Superior temporal gyrus (tissue), 1 donor: ENCODE data around the gene PROZ.

Source experiments
- DNase-seq: peaks from one replicate; pipeline ENCODE4 v3.0.0-alpha.2; 2016; ENCODE audit errors: extremely low spot score

PROZ gene

DNA sequence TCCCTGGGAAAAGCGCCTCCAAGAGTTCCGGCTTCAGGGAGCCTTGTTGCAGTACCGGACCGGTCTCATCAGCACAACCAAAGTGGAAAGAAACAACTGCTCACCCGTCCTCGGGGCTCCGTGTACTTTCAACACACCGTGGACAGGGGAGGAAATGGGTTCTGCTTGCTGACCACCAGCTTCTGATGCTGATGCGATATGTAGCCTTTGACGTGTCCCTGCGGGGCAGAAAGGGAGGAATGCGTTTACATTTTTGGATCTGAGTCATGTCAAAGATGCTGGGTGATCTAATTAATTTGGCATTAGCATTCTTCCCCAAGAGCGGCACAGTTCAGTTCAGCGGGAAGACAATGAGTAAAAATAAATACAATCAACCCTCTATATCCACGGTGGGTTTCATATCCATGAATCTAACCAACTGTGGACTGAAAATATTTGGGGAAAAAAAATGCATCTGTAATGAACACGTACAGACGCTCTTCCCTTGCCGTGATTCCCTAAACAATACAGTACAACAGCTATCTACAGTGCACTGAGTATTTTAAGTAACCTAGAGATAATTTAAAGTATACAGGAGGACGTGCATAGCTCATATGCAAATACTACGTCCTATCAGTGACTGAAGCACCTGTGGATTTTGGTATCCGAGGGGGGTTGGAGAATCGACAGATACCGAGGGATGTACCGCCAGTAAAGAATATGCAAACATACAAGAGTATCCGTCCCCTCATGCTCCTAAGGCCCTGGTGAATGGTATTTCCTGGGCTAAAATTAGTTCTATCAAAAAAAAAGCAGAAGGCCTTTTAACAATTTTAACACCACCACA is 19.8 kb downstream of the PROZ start:
- no peak for DNase-seq

DNA sequence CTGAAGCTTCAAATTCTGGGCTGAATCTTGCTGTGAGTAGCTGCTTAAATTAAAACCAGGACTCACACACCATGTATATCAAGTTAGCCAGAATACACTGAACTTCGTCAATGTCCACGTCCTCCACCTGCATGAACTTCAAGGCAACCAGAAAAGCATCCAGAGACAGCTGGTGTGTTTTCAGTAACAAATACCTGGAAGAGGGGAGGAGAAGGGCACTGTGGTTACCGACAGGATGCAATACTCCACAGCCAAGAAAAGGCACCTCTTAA is 20.4 kb downstream of the PROZ start:
- DNase-seq = no peak

DNA sequence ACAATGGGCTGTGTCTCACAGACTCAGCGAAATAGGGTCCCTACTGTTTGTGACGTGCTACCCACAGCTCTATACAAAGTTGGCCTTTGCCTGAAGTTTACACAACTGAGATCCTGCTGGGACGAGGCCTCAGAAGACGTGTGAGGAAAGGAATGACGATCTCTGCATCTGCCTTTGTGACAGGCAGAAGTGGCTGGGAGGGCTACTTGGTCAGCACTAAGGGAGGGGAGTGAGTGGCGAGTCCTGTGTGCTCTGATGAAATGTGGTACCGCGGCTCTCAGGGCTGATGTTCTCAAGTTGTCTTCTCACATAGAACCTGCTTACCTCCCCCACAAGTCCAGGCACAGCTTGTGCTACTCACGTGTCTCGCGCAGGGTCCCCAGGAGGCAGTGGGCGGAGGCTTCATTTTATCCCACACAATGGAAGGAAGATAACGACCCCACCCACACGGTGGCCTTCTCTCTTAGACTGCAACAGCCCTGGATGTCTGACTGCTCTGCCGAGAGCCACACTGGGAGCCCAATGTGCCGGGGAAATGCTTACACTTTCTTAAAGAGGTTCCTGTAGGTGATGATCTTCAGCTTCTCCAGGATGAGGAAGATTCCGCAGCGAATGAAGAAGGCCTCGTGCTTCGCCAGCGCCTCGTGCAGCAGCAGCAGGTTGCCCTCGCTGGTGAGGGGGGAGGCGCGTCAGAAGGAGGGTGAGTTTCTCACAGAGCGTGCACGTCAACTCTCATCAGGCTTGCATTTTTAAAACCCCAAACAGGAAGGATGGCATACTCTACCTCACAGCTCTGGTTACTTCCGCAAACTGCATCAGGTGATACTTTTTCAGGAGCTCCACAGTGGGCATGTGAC is 21.2 kb downstream of the PROZ start:
- no peak for DNase-seq

DNA sequence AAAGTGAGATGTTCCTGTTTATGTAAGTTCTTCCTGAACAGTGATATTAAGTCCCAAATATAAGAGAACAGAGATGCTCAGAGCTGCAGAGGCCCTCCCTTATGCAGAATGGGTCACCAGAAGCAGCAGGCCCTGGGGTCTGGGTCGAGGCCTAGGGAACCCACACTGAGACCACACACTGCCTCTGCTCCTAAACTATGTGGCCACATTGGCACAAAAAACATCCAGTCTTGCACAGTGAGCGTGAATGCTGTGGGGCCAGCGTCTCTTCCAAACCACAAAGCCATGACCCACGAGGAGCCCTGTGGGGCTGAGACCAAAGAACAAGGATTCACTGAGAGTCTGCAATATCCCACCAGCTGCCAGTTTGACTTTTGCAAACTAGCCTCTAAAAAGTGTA is 23.6 kb downstream of the PROZ start:
- DNase-seq = no peak

DNA sequence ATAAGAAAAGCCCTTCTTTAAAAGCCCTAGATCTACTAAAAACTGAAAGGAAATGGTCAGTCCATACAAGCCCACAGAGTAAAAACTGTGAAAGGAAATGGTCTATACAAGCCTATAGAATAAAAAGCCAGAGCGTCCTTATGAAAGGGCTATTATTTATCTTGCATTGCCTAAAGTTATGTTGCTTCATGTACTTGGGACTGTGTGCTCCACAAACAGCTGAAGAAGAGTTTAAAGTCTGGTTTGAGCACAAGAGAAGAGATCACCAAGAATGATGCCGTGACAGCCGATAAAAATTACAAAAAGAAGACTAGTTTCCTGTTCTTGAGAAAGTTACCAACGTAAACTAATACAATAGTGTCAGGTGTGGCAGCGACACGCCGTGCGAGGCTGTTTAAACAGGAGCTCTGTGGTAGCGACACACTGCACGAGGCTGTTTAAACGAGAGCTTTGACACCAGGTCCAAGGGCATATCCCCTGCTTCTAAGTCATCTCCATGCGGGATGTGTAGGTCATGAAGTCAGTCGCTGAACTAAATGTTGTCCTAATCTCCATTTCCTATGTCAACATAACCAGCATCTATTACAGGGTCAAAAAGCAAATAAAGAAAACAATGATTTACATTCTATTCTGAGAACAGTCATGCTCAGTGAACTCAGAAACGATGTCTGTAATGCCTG is 25.1 kb downstream of the PROZ start:
- DNase-seq = peak; percentile 35

DNA sequence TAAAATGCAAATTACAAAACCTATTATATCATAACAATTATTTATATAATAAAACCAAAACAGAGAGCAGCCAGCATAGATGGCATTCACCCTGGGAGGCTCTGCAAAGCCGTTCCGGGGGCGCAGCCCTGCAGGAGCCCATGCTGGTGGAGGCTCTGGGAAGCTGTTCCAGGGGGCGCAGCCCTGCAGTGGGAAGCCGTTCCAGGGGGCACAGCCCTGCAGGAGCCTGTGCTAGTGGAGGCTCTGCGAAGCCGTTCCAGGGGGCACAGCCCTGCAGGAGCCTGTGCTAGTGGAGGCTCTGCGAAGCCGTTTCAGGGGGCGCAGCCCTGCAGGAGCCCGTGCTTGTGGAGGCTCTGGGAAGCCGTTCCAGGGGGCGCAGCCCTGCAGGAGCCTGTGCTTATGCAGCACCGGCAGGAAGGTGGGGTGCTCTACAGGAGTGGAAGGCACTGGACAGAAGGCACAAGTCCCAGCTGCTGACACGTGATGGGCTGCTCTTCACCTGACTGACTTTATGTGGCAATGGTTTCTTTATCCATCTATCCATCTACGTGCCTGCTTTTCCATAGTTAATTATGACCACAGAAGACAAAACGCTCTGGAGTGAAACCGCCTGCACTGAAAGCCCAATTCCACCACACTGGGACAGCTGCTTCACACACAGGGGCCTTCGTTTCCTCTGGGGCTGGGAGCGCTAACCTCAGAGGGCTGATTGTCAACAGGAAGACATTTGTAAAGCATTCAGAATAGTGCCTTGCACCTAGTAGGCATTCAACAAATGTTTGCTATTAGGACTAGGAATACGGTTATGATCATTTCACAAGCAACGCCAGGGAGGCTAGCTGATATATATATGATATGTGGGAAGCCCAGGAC is 26.4 kb downstream of the PROZ start:
- DNase-seq = no peak

DNA sequence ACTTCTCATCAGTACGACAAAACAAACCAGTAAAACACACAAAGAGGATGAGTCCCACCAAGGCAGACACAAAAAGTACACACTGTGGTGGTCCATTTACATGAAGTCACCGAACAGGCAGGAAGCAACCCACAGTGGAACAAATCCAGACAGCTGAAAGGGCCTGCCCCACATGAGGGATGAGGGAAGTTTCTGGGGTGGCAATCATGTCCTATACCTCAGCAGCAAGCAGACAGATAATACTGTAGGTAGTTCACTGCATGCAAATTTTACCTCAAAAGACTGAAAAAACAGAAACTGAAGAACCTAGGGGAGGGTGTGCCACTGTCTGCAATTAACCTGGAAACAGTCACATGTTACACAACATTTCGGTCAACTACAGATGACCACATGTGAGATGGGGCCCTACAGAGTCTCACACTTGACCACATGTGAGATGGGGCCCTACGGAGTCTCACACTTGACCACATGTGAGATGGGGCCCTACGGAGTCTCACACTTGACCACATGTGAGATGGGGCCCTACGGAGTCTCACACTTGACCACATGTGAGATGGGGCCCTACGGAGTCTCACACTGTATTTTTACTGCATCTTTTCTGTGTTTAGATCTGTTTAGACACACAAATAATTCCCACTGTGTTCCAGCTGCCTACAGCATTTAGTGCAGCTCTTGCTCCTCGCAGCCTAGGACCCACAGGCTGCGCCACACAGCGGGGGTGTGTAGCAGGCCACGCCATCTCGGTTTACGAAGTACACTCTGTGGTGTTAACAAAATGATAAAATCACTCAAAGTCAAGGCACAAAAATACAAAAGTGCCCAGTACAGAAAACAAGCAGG is 27.8 kb downstream of the PROZ start:
- no peak for DNase-seq

DNA sequence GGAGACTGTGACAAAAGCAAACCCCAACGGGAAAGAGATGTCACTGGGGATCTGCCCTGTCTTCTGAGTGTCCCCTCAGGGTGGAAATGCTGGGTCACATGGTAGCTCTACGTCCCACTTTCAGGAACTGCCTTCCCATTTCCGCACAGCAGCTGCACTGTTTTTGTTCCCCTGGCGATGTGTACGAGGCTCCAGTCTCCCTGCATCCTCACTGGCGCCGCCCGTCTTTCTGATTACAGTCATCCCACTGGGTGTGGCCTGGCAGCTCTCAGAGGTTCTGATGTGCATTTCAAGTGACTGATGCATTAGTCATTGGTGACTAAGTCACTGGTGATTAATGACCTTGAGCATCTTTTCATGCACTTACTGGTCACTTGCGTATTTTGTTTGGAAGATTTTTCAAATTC is 28.8 kb downstream of the PROZ start:
- peak; percentile 74 for DNase-seq

DNA sequence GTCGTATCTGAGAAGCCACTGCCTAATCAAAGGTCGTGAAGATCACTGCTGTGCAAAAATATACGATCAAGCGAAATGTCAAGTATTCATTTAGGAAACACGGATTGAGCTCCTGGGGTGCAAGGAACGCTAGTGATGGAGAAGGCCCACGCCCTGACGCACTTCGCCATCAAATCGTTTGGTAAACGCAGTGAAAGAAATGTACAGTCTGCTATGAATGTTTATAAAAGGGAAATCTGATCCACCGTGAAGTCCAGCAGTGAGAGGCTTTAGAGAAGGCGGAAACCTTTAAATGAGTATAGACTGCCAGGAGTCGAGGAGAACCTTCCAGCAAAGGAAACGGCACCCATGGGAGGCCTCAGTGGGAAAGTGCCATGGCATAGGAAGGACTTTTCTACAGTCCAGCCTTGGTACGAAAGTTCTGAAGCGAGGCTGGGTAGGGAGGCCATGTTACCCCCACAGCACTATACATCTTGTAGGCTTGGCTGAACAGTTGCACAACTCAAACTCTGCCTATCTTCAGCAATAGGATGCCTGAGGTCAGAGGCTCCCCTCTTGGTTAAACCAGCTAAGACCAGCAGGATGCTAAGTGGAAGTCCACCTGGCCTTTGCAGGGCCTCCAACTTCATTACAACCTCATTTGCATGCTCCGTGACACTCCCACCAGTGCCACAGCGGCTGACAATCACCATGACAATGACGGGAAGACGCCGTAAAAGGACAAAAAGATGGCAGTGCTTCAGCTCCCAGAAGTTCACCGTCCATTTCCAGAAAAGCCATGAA is 29.6 kb downstream of the PROZ start:
- DNase-seq = no peak

DNA sequence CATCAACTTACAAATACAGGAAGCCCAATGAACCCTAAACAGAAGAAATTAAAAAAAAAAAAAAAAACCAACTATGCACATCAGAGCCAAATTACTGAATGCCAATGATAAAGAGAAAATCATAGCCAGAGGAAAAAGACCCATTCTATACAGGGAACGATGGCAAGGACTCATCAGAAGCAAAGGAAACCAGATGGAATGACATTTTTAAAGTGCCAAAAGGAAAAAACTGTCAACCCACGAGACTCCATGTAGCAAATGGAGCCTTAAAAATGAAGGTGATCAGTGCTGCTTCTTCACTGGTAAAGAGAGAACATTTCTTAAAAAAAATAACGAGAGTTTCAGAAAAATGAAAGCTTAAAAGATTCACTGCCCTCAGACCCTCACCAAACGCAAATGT is 31.7 kb downstream of the PROZ start:
- DNase-seq = no peak

DNA sequence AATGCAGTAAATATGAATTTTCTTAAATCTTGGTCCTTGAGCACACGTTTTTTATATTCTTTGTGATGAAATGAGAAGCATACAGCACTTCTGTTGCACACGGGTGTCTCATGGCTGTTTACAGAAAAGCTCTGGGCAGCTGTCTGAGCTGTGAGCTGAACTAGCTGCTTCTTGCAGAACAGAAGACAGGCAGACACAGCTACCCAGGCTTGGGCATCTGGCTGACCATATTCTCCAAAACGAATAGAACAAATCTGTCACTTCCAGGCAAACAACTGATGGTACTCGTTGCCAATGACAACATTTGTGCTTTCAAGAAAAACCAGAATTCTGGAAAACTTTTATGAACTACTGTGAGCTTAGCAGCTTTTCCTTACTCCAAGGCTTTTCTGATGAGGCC is 33.8 kb downstream of the PROZ start:
- DNase-seq = peak; percentile 45

DNA sequence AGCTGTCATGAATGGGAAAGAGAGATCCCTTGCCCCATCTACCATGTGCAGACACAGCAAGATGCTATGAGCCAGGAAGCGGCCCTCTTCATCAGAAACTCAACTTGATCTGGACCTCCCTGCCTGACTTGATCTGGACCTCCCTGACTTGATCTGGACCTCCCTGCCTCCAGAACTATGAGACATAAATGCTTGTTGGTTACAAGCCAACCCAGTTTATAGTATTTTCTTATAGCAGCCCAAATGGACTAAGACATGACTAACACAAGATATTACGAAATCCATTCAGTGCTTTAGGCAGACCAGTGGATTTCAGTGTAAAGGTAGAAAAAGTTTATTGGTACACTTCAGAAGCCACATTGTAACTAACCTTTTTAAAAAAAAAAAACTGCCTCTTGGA is 34.5 kb downstream of the PROZ start:
- no peak for DNase-seq

DNA sequence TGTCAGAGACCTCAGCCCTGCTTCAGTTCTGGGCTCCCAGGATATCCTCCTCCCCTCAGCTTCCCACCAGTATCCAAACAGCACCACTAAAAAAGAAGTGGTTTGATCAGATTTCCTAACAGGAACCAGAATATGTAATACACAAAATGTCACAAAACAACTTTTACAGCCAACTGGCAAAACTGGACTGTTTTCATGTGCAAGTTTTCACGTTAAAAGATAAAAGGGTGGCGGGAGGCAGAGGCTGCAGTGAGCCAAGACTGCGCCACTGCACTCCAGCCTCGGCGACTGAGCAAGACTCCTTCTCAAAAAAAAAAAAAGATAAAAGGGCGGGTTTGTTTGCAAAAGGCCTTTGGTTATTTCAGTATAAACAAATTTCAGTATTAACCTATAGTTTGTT is 36.9 kb downstream of the PROZ start:
- no peak for DNase-seq

DNA sequence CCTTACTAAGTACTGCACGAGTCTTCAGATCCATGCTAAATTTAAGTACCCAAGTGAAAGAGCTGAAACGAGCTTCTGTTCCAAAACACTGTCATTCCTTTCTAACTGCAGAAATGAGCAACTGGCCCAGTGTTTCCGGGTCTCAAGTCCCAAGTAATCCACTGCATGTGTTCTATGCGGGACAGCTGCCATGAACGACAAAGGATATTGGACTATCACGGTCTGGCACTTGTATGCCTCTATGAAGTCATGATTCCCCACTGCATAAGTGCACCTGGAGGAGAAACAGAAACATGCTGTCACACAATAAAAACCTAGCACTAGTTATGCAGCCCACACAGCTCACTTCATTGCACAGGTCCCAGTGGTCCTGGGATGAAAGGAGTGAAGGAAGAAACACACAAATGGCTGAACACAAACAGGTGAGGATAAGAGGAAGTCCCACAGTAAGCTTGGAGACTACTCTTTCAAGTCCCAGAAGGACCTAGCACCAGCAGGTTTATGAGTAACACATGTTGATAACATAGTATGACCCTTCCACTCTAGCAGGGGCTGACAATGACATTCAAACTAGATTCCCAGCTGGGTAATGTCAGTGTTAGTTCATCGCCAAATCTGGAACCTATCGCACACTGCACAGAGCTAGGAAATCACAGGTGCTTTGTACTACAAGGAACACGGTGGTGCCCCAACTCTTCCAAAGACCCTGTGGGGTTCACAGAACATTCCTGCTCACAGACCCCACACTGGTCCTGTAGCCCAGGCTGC is 38.7 kb downstream of the PROZ start:
- no peak for DNase-seq

DNA sequence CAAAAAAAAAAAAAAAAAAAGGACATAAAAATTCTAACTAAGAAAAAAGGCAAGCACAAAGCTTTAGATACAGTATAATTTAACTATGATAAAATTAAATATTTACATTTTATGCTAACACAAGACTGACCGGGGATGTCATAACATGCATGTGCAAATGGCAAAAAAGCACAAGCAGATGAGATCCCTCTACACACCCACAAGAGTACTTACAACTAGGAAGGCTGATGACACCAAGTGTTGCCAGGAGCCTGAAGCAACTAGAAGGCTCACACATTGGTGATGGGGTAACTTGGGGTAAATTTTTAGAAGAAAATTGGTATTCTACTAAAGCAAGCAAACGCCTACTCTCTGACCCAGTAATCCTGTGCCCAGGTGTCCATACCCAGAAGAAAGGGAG is 43.4 kb downstream of the PROZ start:
- DNase-seq = no peak

DNA sequence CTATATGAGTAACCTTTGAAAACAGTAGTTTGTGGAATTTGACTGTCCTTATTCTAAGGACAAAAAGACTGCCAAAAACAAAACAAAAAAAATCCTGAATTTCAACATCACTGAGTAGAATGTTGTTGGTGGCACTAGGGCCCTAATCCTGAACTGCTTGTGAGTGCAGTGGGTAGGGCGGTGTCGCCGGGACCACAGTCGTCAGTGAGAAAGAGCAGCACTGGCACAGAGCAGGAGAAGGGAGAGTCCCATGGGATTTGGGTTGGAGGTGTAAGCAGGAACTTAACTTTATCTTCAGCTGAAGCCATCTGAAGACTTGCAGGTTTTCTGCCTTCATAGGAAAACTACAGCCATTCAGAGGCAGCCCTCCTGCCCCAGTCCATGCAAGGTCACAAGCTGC is 44.5 kb downstream of the PROZ start:
- no peak for DNase-seq

DNA sequence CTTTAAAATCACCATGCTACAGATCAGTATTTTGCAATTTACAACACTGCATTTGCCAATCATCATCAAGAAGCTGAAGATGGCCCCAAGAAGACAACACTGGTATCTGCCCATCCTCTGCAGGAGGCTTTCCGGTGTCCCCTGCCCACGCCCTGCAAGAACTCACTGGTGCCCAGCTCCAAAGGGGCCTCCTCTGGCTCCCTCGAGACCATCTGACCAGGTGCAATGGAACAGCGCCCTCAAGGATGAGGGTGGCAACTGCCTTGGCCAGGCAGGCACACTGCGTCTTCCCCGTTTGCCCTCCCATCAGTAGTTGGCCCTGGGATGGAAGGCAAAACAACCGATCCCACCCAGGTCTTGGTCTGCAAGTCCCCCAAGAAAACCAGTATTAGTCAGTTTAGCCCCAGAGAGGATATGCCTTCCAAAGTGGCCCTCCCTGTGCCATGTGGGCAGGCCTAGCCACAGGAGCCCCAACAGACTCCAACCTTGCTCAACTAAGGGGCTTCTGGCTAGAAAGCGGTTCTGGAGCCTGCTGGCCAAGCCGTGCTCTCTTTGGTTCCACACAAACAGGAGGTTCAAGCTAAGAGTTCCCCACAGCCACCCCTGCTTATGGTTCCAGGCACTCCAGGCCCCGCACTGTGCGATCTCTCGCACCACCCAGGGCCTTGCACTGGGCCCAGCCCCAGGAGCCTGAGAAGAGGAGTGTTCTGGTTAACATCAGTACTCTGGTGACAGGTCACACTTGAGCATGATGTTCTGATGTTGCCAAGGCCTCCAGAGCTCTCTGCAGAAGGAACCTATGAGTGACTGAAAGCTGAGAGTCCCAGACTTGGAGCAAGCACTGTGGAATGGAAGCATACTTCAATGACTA is 45.3 kb downstream of the PROZ start:
- no peak for DNase-seq

DNA sequence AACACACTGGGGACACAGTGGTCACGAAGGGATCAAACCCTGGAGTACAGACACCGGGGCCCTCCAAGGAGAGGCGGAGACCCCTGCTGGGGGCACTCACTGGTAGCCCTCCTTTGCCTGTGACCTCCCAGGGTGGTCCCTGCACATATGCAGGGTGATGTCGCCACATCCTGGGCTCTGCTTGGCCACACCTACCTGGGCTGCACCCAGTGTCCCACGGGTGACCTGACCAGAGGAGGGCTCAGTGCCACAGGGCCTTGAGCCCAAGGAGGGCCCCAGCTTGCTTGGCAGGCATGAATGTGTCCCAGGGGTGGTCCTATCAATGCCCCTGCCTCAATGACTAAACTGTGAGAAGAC is 45.9 kb downstream of the PROZ start:
- no peak for DNase-seq
